ENCODE data around the gene DYNC1LI2. TPM values are rescaled to one million over a fixed set of nuclear protein-coding genes. Genes with fewer than 3 reads are reported as not detected.
"Not testable (repeated sequence)": the region's sequence is repeated elsewhere in the genome, so short reads cannot be mapped to it uniquely, and the experiment has no call there.

Gene DYNC1LI2
- total RNA-seq = 100 to 1,000 TPM; 167 to 337 (median 206) TPM

GRCh38 chr16:66751303-66751991 is at the start of gene DYNC1LI2:
Gene DYNC1LI2 (minus strand): TSS chr16:66751609. CDS start chr16:66751591, 18 bp downstream.
- Histone ChIP-seq H3K27ac (peak within 1 kb of the TSS; percentile 83 to 98 (median 84)), H3K4me3 (peak within 1 kb of the TSS; percentile 97 to 100 (median 99)), H3K27me3 (no peaks in the 10 kb centered on the region), H3K36me3 (peaks cover 0 to 18% (median 0%) of the 10 kb centered on the region in 3 donors), H3K9me3 (no peaks in the 10 kb centered on the region), H3K4me1 (peaks cover 0 to 27% (median 8%) of the 10 kb centered on the region in 4 donors)
- peak; percentile 65 to 88 (median 84) for DNase-seq
- TF ChIP-seq POLR2A (IDR thresholded peaks at IDR 0.05) (peak in 1 of 2 donors; percentile 15), CTCF (IDR thresholded peaks at IDR 0.05) (peak; percentile 78 to 98 (median 95))

- Histone ChIP-seq H3K27me3 (no peaks in the 10 kb centered on the region), H3K27ac (no peak overlapping the region), H3K4me3 (no peak overlapping the region), H3K9me3 (no peaks in the 10 kb centered on the region), H3K36me3 (peaks cover 0 to 49% (median 0%) of the 10 kb centered on the region in 3 donors), H3K4me1 (no peaks in the 10 kb centered on the region)
- TF ChIP-seq CTCF (IDR thresholded peaks at IDR 0.05) = no peak
- TF ChIP-seq POLR2A (IDR thresholded peaks at IDR 0.05) = no peak
- DNase-seq = no peak
Measured at GRCh38 chr16:66800856-66801255, 49.4 kb upstream of the DYNC1LI2 start.

DNA sequence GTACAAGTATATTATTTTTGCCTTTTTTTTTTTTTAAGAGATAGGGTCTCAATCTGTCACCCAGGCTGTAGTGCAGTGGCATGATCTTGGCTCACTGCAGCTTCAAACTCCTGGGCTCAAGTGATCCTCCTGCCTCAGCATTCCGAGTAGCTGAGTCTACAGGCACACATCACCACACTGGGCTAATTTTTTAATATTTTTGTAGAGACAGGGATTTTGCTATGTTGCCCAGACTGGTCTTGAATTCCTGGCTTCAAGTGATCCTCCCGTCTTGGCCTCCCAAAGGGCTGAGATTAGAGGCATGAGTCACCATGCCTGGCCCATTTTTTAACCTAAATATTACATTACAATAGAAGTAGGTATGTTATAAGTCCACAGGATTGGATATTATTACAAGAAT is 46.8 kb upstream of the DYNC1LI2 start:
- TF ChIP-seq POLR2A (IDR thresholded peaks at IDR 0.05) (no peak), CTCF (IDR thresholded peaks at IDR 0.05) (no peak)
- Histone ChIP-seq H3K4me3 (no peak overlapping the region), H3K9me3 (no peaks in the 10 kb centered on the region), H3K27me3 (no peaks in the 10 kb centered on the region), H3K4me1 (no peaks in the 10 kb centered on the region), H3K36me3 (peaks cover 0 to 22% (median 0%) of the 10 kb centered on the region in 3 donors), H3K27ac (no peak overlapping the region)
- no peak for DNase-seq

DNA sequence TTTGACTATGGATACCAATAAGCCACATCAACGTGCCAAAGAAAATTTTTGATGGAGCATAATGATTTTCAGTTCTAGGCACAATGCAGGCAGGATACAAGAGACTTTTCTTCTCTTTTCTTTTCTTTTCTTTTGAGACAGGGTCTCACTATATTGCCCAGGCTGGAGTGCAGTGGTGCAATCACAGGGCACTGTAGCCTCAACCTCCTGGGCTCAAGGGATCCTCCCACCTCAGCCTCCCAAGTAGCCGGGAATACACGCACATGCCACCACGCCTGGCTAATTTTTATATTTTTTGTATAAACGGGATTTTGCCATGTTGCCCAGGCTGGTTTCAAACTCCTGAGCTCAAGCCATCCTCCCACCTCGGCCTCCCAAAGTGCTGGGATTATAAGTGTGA is 42.6 kb upstream of the DYNC1LI2 start:
- not testable (repeated sequence) for DNase-seq, H3K27me3 ChIP-seq, H3K4me1 ChIP-seq, H3K27ac ChIP-seq, H3K4me3 ChIP-seq, H3K9me3 ChIP-seq, H3K36me3 ChIP-seq

DNA sequence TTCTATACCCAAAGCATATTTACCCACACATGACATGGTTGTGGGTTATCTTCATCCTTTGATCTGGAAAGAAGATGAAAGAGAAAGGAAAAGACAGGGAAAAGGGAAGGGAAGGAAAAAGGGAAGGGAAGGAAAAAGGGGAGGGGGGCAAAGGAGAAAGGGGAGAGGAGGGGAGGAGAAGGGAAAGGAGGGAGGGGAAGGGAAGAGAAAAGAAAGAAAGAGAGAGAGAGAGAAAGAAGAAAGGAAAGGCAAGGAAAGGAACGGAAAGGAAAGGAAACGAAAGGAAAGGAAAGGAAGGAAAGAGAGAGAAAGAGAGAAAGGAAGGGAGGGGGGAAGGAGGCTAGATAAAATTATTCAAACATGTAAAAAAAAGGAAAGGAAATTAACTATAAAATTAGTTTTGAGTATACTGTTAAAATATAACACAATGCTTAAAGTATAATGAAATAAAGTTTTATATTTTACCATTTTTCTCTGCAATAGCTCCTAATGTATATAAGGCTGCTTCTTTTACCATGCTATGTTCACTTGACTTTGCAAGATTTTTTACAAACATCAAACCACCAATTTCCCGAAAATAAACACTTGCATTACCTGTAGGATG is 38.8 kb upstream of the DYNC1LI2 start:
- H3K36me3 ChIP-seq = no peaks in the 10 kb centered on the region
- H3K4me1 ChIP-seq = no peaks in the 10 kb centered on the region
- no peak overlapping the region for H3K4me3 ChIP-seq
- H3K27me3 ChIP-seq = no peaks in the 10 kb centered on the region
- no peaks in the 10 kb centered on the region for H3K9me3 ChIP-seq
- TF ChIP-seq POLR2A (IDR thresholded peaks at IDR 0.05) (no peak), CTCF (IDR thresholded peaks at IDR 0.05) (no peak)
- DNase-seq = no peak
- H3K27ac ChIP-seq = no peak overlapping the region

GRCh38 chr16:66787427-66787826 is 36.0 kb upstream of the DYNC1LI2 start:
- Histone ChIP-seq H3K27me3 (no peaks in the 10 kb centered on the region), H3K4me3 (no peak overlapping the region), H3K27ac (no peak overlapping the region), H3K4me1 (no peaks in the 10 kb centered on the region), H3K9me3 (no peaks in the 10 kb centered on the region), H3K36me3 (no peaks in the 10 kb centered on the region)
- no peak for DNase-seq
- TF ChIP-seq POLR2A (IDR thresholded peaks at IDR 0.05) (no peak), CTCF (IDR thresholded peaks at IDR 0.05) (no peak)
